ENCODE data around the gene SET. TPM values are rescaled to one million over a fixed set of nuclear protein-coding genes. Genes with fewer than 3 reads are reported as not detected.
"Not testable (repeated sequence)": the region's sequence is repeated elsewhere in the genome, so short reads cannot be mapped to it uniquely, and the experiment has no call there.

Gene SET
- total and polyA plus RNA-seq, 2 of the 13 experiments (the other 11 are each of a cell fraction or from before 2014, with no cell fraction given), result 94.2 to 611 TPM

DNA sequence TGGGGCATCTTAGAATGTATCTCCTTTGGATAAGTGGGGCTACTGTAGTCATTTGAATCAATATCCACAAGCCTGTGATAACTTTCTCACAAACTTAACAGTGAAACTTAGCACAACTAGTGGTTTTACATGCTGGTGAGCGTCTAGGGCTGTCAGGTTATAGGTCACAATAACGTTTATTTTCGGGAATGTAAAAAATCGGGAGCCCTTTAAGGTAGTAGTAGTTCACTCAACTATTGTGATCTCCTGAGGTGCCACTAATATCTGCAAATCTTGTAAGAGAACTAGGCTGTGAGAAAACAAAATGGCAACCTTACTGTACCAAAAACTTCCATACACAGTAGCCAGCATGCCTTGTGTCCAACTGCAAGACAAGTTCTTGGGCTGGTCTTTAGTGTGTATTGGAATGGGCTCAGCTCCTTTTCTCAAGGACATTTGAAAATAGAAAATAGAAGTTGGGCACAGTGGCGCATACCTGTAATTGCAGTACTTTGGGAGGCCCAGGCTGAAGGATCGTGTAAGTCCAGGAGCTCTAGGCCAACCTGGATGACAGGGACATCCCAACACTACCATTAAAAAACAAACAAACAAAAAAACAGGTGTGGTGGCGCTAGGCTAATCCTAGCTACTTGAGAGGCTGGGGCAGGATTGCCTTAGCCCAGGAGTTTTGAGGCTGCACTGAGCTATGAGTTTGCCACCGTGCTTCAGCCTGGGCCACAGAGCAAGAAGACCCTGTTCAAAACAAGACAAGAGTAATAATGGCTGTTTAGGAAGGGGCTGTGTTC lies 8.1 kb downstream of the SET start (continued):
- TF ChIP-seq POLR2G (IDR thresholded peaks at IDR 0.05; ENCODE audit: low read depth, low read length), result peak; percentile 71
- TF ChIP-seq HINFP (CRISPR knock-in tag; IDR thresholded peaks at IDR 0.05; ENCODE audit: low read depth), result no peak
- TF ChIP-seq BHLHE40 (IDR thresholded peaks at IDR 0.05; ENCODE audit: low read length), result no peak
- no peak for TF ChIP-seq ZFP62 (CRISPR knock-in tag; IDR thresholded peaks at IDR 0.05)
- TF ChIP-seq SNRNP70 (IDR thresholded peaks at IDR 0.05; ENCODE audit: low read depth, low read length), result no peak
- no peak for TF ChIP-seq ZBTB38 (CRISPR knock-in tag; IDR thresholded peaks at IDR 0.05)
- TF ChIP-seq ZNF224 (CRISPR knock-in tag; IDR thresholded peaks at IDR 0.05), result no peak
- TF ChIP-seq ZNF354B (CRISPR knock-in tag; IDR thresholded peaks at IDR 0.05), result no peak
- TF ChIP-seq MAZ (IDR thresholded peaks at IDR 0.05; ENCODE audit: borderline replicate concordance, low read depth, low read length), result no peak
- no peak for TF ChIP-seq MAZ (CRISPR knock-in tag; IDR thresholded peaks at IDR 0.05; ENCODE audit: low read depth)
- TF ChIP-seq, protein P1, sequence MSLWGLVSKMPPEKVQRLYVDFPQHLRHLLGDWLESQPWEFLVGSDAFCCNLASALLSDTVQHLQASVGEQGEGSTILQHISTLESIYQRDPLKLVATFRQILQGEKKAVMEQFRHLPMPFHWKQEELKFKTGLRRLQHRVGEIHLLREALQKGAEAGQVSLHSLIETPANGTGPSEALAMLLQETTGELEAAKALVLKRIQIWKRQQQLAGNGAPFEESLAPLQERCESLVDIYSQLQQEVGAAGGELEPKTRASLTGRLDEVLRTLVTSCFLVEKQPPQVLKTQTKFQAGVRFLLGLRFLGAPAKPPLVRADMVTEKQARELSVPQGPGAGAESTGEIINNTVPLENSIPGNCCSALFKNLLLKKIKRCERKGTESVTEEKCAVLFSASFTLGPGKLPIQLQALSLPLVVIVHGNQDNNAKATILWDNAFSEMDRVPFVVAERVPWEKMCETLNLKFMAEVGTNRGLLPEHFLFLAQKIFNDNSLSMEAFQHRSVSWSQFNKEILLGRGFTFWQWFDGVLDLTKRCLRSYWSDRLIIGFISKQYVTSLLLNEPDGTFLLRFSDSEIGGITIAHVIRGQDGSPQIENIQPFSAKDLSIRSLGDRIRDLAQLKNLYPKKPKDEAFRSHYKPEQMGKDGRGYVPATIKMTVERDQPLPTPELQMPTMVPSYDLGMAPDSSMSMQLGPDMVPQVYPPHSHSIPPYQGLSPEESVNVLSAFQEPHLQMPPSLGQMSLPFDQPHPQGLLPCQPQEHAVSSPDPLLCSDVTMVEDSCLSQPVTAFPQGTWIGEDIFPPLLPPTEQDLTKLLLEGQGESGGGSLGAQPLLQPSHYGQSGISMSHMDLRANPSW (CRISPR knock-in tag; IDR thresholded peaks at IDR 0.05; ENCODE audit: borderline replicate concordance), result no peak
- TF ChIP-seq ZBTB1 (CRISPR knock-in tag; IDR thresholded peaks at IDR 0.05; ENCODE audit: borderline replicate concordance), result no peak

DNA sequence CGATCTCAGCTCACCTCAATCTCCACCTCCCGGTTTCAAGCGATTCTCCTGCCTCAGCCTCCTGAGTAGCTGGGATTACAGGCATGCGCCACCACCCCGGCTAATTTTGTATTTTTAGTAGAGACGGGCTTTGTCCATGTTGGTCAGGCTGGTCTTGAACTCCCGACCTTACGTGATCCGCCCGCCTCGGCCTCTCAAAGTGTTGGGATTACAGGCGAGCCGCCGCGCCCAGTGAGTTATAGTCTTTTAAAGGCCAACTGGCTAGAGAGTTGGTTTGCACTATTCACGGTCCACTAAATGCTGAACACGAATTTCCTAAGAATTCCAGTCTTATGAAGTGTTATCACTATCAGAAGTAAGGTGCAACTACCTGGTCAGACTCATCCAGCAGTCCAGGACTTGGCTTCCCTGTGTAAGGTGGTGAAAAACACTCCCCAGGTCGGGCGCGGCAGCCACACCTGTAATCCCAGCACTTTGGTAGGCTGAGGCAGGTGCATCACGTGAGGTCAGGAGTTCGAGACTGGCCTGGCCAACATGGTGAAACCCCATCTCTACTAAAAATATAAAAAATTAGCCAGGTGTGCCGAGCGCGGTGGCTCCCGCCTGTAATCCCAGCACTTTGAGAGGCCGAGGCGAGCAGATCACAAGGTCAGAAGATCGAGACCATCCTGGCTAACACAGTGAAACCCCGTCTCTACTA lies 10.2 kb downstream of the SET start:
- 97% methylated on average over 30 of the region's 30 CpGs for WGBS (ENCODE audit: low lambda C conversion rate)
- H3K27ac ChIP-seq (ENCODE audit: extremely low read length, insufficient read depth, low read length); H3K79me2 ChIP-seq (ENCODE audit: insufficient read depth, low read length); DNase-seq (ENCODE audit: low spot score); in situ Hi-C loops (cut with HindIII; ENCODE audit: extremely low pct_ligation_motif_present, low pct_unique_long_range_greater_than_20kb); BruUV-seq (replicated peaks); H3K36me3 ChIP-seq (replicated peaks in 1 of 2; ENCODE audit: control insufficient read depth in 1 of 2, insufficient read depth in 2 of 2, low read length in 2 of 2); H3K4me3 ChIP-seq (replicated peaks in 1 of 3; ENCODE audit: insufficient read depth in 1 of 3, low read depth in 2 of 3, low read length in 3 of 3); CTCF ChIA-PET (ENCODE audit: low intra/inter-chr PET ratio, low total read pairs); FAIRE-seq; intact Hi-C loops (cut with micrococcal nuclease; ENCODE audit: unreplicated experiment); H4K20me1 ChIP-seq (ENCODE audit: insufficient read depth, low read length); ATAC-seq; H3K27me3 ChIP-seq (ENCODE audit: control insufficient read depth in 1 of 2, insufficient read depth in 2 of 2, low read length in 2 of 2); H2AFZ ChIP-seq (ENCODE audit: low read length); H3K9me3 ChIP-seq (ENCODE audit: low read length); H3K4me2 ChIP-seq (ENCODE audit: low read depth, low read length); H3K9ac ChIP-seq (ENCODE audit: insufficient read depth, low read depth, low read length): not testable (repeated sequence)
- peaks cover 16% of the 10 kb centered on the region for H3K4me1 ChIP-seq (ENCODE audit: insufficient read depth, low read length)
- POLR2A ChIA-PET, result interaction anchor here (1.3 kb wide), 1 partner anchor 15 kb away, joined by 4 read pairs; no protein-coding TSS in a partner anchor
